Activated naive CD8-positive, alpha-beta T cell treated with anti-CD3 and anti-CD28 coated beads for 36 hours (primary cell): ENCODE results near the gene CPEB3. TPM values are rescaled to one million over a fixed set of nuclear protein-coding genes. Genes with fewer than 3 reads are reported as not detected.
"Not testable (repeated sequence)": the region's sequence is repeated elsewhere in the genome, so short reads cannot be mapped to it uniquely, and the experiment has no call there.

ENCODE experiments used
- DNase-seq: peaks from one replicate; pipeline ENCODE4 v3.0.0; 2021
- H3K27ac Mint-ChIP-seq: one replicate; pipeline ENCODE4 v1.8.0; 2022; ENCODE audit warnings: mild to moderate bottlenecking, moderate library complexity, mixed read lengths
- H3K27me3 Mint-ChIP-seq: one replicate; pipeline ENCODE4 v1.8.0; 2022; ENCODE audit warnings: mild to moderate bottlenecking, mixed read lengths
- H3K36me3 Mint-ChIP-seq: one replicate; pipeline ENCODE4 v1.8.0; 2021; ENCODE audit warnings: mild to moderate bottlenecking, mixed read lengths
- H3K4me1 Mint-ChIP-seq: one replicate; pipeline ENCODE4 v1.8.0; 2021; ENCODE audit warnings: mixed read lengths
- H3K4me3 Mint-ChIP-seq: one replicate; pipeline ENCODE4 v1.8.0; 2022; ENCODE audit warnings: mild to moderate bottlenecking, moderate library complexity, mixed read lengths
- H3K9me3 Mint-ChIP-seq: one replicate; pipeline ENCODE4 v1.8.0; 2022; ENCODE audit warnings: mixed read lengths
- total RNA-seq, 2 experiments: library from RNA; stranded (reverse); gene quantifications; one replicate each; pipeline ENCODE4 v1.2.3, GENCODE V29; 2021

The CPEB3 gene
- total RNA-seq, 2 experiments from 2014 or later: 1.5 to 1.9 TPM

DNA sequence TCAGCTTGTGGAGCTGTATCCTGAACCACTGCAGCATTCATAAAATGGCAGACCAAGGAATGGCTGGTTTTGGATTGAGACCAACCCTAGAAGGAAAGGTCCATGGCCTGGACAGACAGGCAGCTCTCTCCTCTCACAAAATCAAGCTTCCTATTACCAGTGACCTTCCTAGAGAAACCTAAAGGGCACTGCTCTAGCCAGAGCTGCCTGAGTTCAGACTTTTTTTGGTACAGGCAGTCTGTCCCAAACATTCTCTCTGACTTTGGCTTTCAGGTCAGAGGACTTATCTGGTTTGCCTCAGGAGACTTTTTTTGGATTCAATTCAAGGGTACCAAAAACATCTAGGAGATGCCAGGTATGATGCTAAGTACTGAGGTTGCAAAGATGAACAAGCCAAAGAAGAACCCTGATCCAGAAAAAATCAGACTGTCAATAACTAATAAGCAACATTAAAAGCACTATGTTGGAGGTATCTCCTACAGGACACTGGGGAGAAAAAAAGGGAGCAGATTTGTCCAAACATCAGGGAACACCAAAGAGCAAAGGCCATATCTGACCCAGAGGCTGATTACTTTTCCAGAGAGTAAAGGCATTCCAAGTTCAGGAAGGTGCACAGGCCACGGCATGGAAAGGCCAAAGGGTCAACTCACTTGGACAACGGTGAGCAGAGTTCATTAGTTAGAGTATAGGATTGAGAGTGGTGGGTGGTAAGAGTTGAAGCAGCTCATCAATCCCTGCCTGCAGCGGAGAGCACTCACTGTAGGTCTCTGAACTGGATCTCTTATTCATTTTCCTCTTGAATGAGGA, 169.0 kb downstream of the CPEB3 start:
- Mint-ChIP-seq H3K4me1 (no peaks in the 10 kb centered on the region), H3K9me3 (no peaks in the 10 kb centered on the region), H3K27me3 (no peaks in the 10 kb centered on the region), H3K36me3 (peaks cover 5% of the 10 kb centered on the region), H3K4me3 (no peak overlapping the region), H3K27ac (no peak overlapping the region)
- DNase-seq: no peak

DNA sequence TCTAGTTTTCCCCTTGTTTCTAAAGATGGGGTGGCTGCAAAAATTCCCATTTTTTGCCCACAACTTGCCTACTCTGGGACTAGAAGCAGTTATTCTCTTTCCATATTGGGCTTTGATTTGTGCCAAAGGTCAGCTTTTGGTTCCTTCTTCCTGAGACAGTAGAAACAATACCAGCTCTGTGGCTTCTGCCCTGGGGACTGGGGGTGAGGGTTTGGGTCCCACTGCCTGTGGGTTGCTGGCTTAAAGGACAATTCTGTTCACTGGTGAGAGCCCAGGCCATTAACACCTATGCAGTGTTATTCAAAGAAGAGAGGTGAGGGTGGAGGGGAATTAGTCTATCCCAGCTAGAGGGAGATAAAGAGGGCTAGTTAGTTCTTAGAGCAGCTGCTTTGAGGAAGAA, 171.5 kb downstream of the CPEB3 start:
- Mint-ChIP-seq H3K9me3 (no peaks in the 10 kb centered on the region), H3K4me1 (no peaks in the 10 kb centered on the region), H3K36me3 (peaks cover 5% of the 10 kb centered on the region), H3K27ac (no peak overlapping the region), H3K27me3 (no peaks in the 10 kb centered on the region), H3K4me3 (no peak overlapping the region)
- DNase-seq: no peak

- not testable (repeated sequence) for H3K4me1 Mint-ChIP-seq, H3K27me3 Mint-ChIP-seq, H3K36me3 Mint-ChIP-seq, H3K27ac Mint-ChIP-seq, H3K4me3 Mint-ChIP-seq, DNase-seq, H3K9me3 Mint-ChIP-seq
These were observed 176.0 kb downstream of the CPEB3 start for GRCh38 chr10:92114917-92115316.

GRCh38 chr10:92113911-92114600, 176.8 kb downstream of the CPEB3 start:
- H3K4me3 Mint-ChIP-seq: no peak overlapping the region
- peaks cover 8% of the 10 kb centered on the region for H3K36me3 Mint-ChIP-seq

GRCh38 chr10:92112462-92112861, 178.4 kb downstream of the CPEB3 start:
- Mint-ChIP-seq H3K36me3 (peaks cover 4% of the 10 kb centered on the region), H3K4me3 (no peak overlapping the region), H3K4me1 (no peaks in the 10 kb centered on the region), H3K27ac (no peak overlapping the region), H3K27me3 (no peaks in the 10 kb centered on the region), H3K9me3 (no peaks in the 10 kb centered on the region)
- no peak for DNase-seq

More at GRCh38 chr10:92113911-92114600, 176.8 kb downstream of the CPEB3 start:
- Mint-ChIP-seq H3K27me3 (no peaks in the 10 kb centered on the region), H3K9me3 (no peaks in the 10 kb centered on the region), H3K4me1 (no peaks in the 10 kb centered on the region), H3K27ac (no peak overlapping the region)
- no peak for DNase-seq

- H3K36me3 Mint-ChIP-seq: peaks cover 4% of the 10 kb centered on the region
- H3K4me3 Mint-ChIP-seq: no peak overlapping the region
- H3K4me1 Mint-ChIP-seq: no peaks in the 10 kb centered on the region
- no peaks in the 10 kb centered on the region for H3K9me3 Mint-ChIP-seq
- no peak for DNase-seq
- H3K27me3 Mint-ChIP-seq: no peaks in the 10 kb centered on the region
- no peak overlapping the region for H3K27ac Mint-ChIP-seq
These were observed 179.4 kb downstream of the CPEB3 start for GRCh38 chr10:92111336-92111939.

DNA sequence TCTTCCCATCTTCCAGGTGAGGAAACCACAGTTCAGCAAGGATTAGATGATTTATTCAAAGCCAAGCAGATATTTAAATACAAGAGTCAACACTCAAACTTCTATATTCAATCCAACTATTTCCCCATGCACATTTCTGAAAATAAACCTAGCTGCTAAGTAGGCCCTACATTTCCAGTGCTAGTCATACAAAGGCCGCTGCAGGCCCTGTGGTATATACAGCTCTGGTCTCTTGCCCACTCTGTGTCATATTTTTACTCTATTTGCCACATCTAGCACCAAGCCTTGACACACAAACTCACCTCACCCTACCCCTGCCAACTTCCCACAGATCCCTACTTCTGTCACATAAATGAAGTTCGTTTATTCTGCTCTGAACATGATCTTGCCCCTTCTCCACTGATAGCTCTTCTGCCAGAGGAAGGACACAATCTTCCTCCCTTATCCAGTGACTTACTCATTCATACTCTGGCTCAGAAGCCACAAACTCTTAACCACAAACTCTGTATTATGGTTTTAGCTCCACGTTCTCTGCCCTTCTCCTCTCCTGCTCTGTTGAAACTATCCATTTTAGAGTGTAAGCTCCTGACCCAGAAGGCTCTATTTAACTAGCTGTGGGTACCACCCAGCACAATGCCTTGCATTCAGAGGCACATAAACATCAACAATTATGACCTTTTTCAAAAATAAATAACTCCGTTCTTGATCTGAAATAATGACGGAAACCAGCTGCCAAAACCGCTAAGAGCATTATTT, 180.7 kb downstream of the CPEB3 start:
- Mint-ChIP-seq H3K9me3 (no peaks in the 10 kb centered on the region), H3K27ac (no peak overlapping the region), H3K4me3 (no peak overlapping the region)

GRCh38 chr10:92108747-92109146, 182.1 kb downstream of the CPEB3 start:
- no peak for DNase-seq
- Mint-ChIP-seq H3K27ac (no peak overlapping the region), H3K36me3 (no peaks in the 10 kb centered on the region), H3K9me3 (no peaks in the 10 kb centered on the region), H3K4me3 (no peak overlapping the region), H3K4me1 (no peaks in the 10 kb centered on the region), H3K27me3 (no peaks in the 10 kb centered on the region)

More for the DNA sequence above, 180.7 kb downstream of the CPEB3 start:
- Mint-ChIP-seq H3K36me3 (peaks cover 4% of the 10 kb centered on the region), H3K4me1 (no peaks in the 10 kb centered on the region), H3K27me3 (no peaks in the 10 kb centered on the region)
- DNase-seq: no peak

GRCh38 chr10:92108120-92108519, 182.8 kb downstream of the CPEB3 start:
- H3K4me3 Mint-ChIP-seq: no peak overlapping the region
- H3K9me3 Mint-ChIP-seq: no peaks in the 10 kb centered on the region
- no peaks in the 10 kb centered on the region for H3K4me1 Mint-ChIP-seq
- H3K27me3 Mint-ChIP-seq: no peaks in the 10 kb centered on the region
- no peak for DNase-seq
- no peak overlapping the region for H3K27ac Mint-ChIP-seq
- H3K36me3 Mint-ChIP-seq: no peaks in the 10 kb centered on the region

DNA sequence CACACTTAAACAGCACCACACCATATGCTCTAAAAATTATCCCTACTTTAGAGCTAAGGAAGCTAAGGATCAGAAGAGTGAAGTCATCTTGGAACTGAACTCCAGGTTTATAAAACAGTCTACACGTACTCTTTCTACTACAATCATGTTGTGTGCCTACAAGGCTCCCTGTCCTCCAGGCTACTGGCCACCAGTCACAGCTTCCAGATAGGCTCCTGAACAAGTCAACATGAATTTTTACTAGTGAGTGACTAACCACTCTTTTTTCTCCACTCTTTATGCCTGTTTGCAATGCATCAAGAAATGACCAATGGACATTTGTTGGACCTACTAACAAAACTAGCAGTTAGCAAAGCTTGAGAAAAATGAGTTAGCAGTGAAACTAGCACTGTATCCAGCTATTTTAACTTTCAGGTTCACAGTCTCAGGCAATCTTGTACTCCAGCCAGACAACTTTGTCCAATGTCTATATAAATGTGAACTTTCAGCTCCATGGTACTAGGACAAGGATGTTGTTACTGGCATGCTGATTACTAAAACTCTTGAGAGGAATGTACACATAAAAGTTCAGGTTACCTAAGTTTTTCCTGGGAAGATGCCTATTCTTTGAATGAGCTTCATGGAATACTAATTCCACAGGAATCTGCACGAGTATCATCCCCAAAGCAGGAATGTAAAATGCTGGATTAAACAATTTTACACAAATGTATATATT, 187.3 kb downstream of the CPEB3 start:
- Mint-ChIP-seq H3K27ac (no peak overlapping the region), H3K4me3 (no peak overlapping the region), H3K27me3 (no peaks in the 10 kb centered on the region), H3K4me1 (peaks cover 4% of the 10 kb centered on the region), H3K36me3 (no peaks in the 10 kb centered on the region), H3K9me3 (no peaks in the 10 kb centered on the region)
- no peak for DNase-seq

- DNase-seq: no peak
- Mint-ChIP-seq H3K36me3 (no peaks in the 10 kb centered on the region), H3K4me1 (peaks cover 4% of the 10 kb centered on the region), H3K4me3 (no peak overlapping the region), H3K27me3 (no peaks in the 10 kb centered on the region), H3K9me3 (no peaks in the 10 kb centered on the region), H3K27ac (no peak overlapping the region)
These were observed 188.2 kb downstream of the CPEB3 start for GRCh38 chr10:92102601-92103213.

DNA sequence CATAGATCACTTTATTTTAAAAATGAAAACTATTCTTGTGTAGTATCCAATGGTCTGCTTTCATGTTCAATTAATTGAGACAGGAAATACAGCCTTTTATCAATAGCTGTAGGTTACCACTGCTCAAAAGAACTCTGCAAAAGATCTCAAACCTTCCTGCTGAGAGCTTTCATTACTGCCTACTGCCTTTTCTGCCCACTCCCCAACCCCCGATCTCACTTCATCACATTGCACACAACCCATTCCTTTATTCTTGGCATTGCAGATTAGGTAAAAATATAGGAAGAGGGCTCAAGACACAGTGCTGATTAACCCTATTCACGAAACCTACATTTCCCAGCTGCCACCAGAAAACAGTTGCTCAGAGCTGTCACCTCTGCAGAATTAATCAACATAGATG, 195.9 kb downstream of the CPEB3 start:
- peaks cover 6% of the 10 kb centered on the region for H3K4me1 Mint-ChIP-seq
- no peaks in the 10 kb centered on the region for H3K27me3 Mint-ChIP-seq
- no peak overlapping the region for H3K4me3 Mint-ChIP-seq
- no peaks in the 10 kb centered on the region for H3K9me3 Mint-ChIP-seq
- no peak overlapping the region for H3K27ac Mint-ChIP-seq
- DNase-seq: no peak
- H3K36me3 Mint-ChIP-seq: no peaks in the 10 kb centered on the region

GRCh38 chr10:92091965-92092364, 198.9 kb downstream of the CPEB3 start:
- Mint-ChIP-seq H3K27me3 (no peaks in the 10 kb centered on the region), H3K4me1 (peaks cover 14% of the 10 kb centered on the region), H3K4me3 (no peak overlapping the region), H3K9me3 (no peaks in the 10 kb centered on the region), H3K36me3 (no peaks in the 10 kb centered on the region), H3K27ac (no peak overlapping the region)
- no peak for DNase-seq

- peak; percentile 37 for DNase-seq
- Mint-ChIP-seq H3K36me3 (no peaks in the 10 kb centered on the region), H3K4me3 (no peak overlapping the region), H3K27ac (no peak overlapping the region), H3K4me1 (peaks cover 11% of the 10 kb centered on the region), H3K27me3 (no peaks in the 10 kb centered on the region), H3K9me3 (no peaks in the 10 kb centered on the region)
These were observed 203.0 kb downstream of the CPEB3 start for GRCh38 chr10:92087750-92088395.
